Esophagus squamous epithelium (tissue), 4 donors: ENCODE results near the gene SHCBP1L.

Source experiments
- POLR2A ChIP-seq, 4 donors: fragments of 450-650 bp; IDR thresholded peaks; one replicate each; pipeline ENCODE4 v1.6.1; 2017; ENCODE audit warnings: antibody characterized with exemption in 4 of 4, mild to moderate bottlenecking in 4 of 4, moderate library complexity in 3 of 4
- TF ChIP-seq, protein P1 (sequence below), 6 experiments: fragments of 450-650 bp in 4 of 6; fragments of 200-600 bp in 2 of 6; sonication (generic) in 2 of 6; IDR thresholded peaks; one replicate each; pipeline ENCODE4 v1.5.1; 2016 to 2019; ENCODE audit warnings: antibody characterized with exemption in 6 of 6, mild to moderate bottlenecking in 4 of 6, moderate library complexity in 4 of 6

DNA sequence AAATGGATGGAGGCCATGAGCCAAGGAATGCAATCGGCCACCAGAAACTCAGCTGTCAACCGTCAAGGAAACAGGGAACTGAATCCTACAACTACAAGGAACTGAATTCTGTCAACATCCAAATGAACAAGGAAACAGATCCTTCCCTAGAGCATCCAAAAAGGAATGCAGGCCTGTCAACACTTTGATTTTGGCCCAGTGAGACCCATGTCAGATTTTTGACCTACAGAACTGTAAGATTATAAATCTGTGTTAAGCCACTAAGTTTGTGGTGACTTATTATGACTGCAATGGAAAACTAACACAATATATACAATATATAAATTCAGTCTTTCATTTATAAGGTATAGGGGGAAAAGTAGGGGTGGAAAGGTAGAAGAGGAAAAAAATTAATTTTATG lies 55.3 kb downstream of the SHCBP1L start:
- TF ChIP-seq, protein P1, sequence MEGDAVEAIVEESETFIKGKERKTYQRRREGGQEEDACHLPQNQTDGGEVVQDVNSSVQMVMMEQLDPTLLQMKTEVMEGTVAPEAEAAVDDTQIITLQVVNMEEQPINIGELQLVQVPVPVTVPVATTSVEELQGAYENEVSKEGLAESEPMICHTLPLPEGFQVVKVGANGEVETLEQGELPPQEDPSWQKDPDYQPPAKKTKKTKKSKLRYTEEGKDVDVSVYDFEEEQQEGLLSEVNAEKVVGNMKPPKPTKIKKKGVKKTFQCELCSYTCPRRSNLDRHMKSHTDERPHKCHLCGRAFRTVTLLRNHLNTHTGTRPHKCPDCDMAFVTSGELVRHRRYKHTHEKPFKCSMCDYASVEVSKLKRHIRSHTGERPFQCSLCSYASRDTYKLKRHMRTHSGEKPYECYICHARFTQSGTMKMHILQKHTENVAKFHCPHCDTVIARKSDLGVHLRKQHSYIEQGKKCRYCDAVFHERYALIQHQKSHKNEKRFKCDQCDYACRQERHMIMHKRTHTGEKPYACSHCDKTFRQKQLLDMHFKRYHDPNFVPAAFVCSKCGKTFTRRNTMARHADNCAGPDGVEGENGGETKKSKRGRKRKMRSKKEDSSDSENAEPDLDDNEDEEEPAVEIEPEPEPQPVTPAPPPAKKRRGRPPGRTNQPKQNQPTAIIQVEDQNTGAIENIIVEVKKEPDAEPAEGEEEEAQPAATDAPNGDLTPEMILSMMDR (IDR thresholded peaks at IDR 0.05) = no peak
- no peak for TF ChIP-seq POLR2A (IDR thresholded peaks at IDR 0.05)
